Heart left ventricle (tissue), 16 donors: ENCODE measurements around the gene RAD51B. TPM values are rescaled to one million over a fixed set of nuclear protein-coding genes. Genes with fewer than 3 reads are reported as not detected.
"Not testable (repeated sequence)": the region's sequence is repeated elsewhere in the genome, so short reads cannot be mapped to it uniquely, and the experiment has no call there.

Experiments used
- ATAC-seq, 4 donors: fragments of 200-7000 bp; cut with Tn5 transposase; one replicate each; pipeline ENCODE4 v1.9.1; 2020 to 2022; ENCODE audit warnings: moderate library complexity in 4 of 4, mild to moderate bottlenecking in 3 of 4, moderate number of reproducible peaks in 1 of 4
- DNase-seq, 5 donors: peaks; one replicate each; pipeline ENCODE4 v3.0.0-alpha.2; 2020
- H3K27ac ChIP-seq, 12 donors: fragments of 200-600 bp; sonication (generic) in 4 of 12; one replicate each; pipeline versions ENCODE4 v1.5.0 to v1.8.0; 2016 to 2022; ENCODE audit warnings: mild to moderate bottlenecking in 2 of 12
- H3K27me3 ChIP-seq, 9 donors: fragments of 200-600 bp; sonication (generic) in 2 of 9; one replicate each; pipeline versions ENCODE4 v1.5.1 to v1.8.0; 2016 to 2022; ENCODE audit warnings: mild to moderate bottlenecking in 3 of 9
- H3K36me3 ChIP-seq, 9 donors: fragments of 200-600 bp; sonication (generic) in 2 of 9; one replicate each; pipeline versions ENCODE4 v1.5.0 to v1.8.0; 2018 to 2022; ENCODE audit warnings: mild to moderate bottlenecking in 2 of 9
- H3K4me1 ChIP-seq, 12 donors: fragments of 200-600 bp; sonication (generic) in 4 of 12; one replicate each; pipeline versions ENCODE4 v1.5.0 to v1.8.0; 2016 to 2022; ENCODE audit warnings: mild to moderate bottlenecking in 3 of 12
- H3K4me3 ChIP-seq, 12 donors: fragments of 200-600 bp; sonication (generic) in 4 of 12; one replicate each; pipeline versions ENCODE4 v1.5.0 to v1.8.0; 2017 to 2022; ENCODE audit warnings: mild to moderate bottlenecking in 9 of 12, moderate library complexity in 4 of 12
- H3K9me3 ChIP-seq, 12 donors: fragments of 200-600 bp; sonication (generic) in 4 of 12; one replicate each; pipeline versions ENCODE4 v1.5.0 to v1.8.0; 2016 to 2022; ENCODE audit warnings: mild to moderate bottlenecking in 1 of 12
- CTCF ChIP-seq, 12 donors: fragments of 200-600 bp; sonication (generic) in 4 of 12; IDR thresholded peaks; one replicate each; pipeline versions ENCODE4 v1.5.0 to v1.8.0; 2018 to 2022; ENCODE audit warnings: antibody characterized with exemption in 12 of 12, mild to moderate bottlenecking in 5 of 12
- POLR2A ChIP-seq, 2 donors: fragments of 450-650 bp; IDR thresholded peaks; one replicate each; pipeline ENCODE4 v1.6.1; 2017; ENCODE audit warnings: antibody characterized with exemption in 2 of 2, mild to moderate bottlenecking in 2 of 2, moderate library complexity in 2 of 2
- WGBS, 4 donors: extraction: QIAGEN DNeasy Blood & Tissue Kit in 2 of 4; methylation state at CpG; one replicate each; pipeline versions ENCODE4 v1.1.5 to v1.1.7; 2013 to 2018; 5-methylcytosine and 5-hydroxymethylcytosine counted together
- intact Hi-C, 10 donors: fragments of 100-400 bp; cut with DNase I; formaldehyde crosslinking; loops; one replicate each; pipeline versions ENCODE4 v1.11.1 to v1.14.2; 2022
- polyA plus RNA-seq, 2 donors: library from polyadenylated mRNA; stranded (reverse); fragments of 200-250 nt; gene quantifications; one replicate each; pipeline ENCODE4 v1.2.3, GENCODE V29; 2013
- total RNA-seq, 9 donors: library from RNA; depleted of rRNA in 2 of 9; stranded (reverse); fragments of >200 nt in 2 of 9; fragmentation: NEBNext Ultra II Directional in 3 of 9; extraction: Animal tissue kit (Norgen Biotek cat#: 25700) in 3 of 9; gene quantifications; one replicate each; pipeline versions ENCODE4 v1.1.0 to v1.2.4, GENCODE V29; 2016 to 2023
- donor health status: ischemic (EF 13 %, LVEDD 7.1; RV severe dilation, severe dysfunction).
- donor health status: healthy with polysubstance abuse.
- donor health status: DM: no; HTN: yes; CAD: no.
- donor health status: DM: no; HTN: no; CAD: no.
- donor health status: ischemic (EF 25% LVEDD 6.9; RV normal size, moderate dysfunction).
- donor health status: ischemic (EF 25% LVEDD 5.7; RV mildly dilated, moderate dysfunction).
- donor health status: healthy.
- donor health status: DM: yes; HTN: yes; CAD: no.
- donor health status: ischemic (EF 35%, LVEDD 5.7; RV mildly dilated, moderate dysfunction).
- donor health status: nonischemic (EF 11% LVEDD 7.7; RV severe dilation, severe dysfunction).
- donor health status: DM: yes; HTN: yes; CAD: no.
- donor health status: PGD.
- donor health status: ischemic (EF 29% LVEDD 5.4; RV normal size, mild dysfunction).
- donor health status: nonischemic (EF 23%, LVEDD 6.1; RV moderate dilation, normal function).

RAD51B gene
- total and polyA plus RNA-seq, 11 donors: 1.3 to 11.3 (median 3.2) TPM

- peak overlapping the region in 1 of 12 donors; percentile 14 for H3K27ac ChIP-seq
- ATAC-seq (no peak), DNase-seq (no peak)
- H3K4me1 ChIP-seq: peaks cover 0 to 9% (median 0%) of the 10 kb centered on the region in 12 donors
- intact Hi-C loops: no loop called here
- H3K9me3 ChIP-seq: peaks cover 0 to 16% (median 0%) of the 10 kb centered on the region in 12 donors
- WGBS, 4 donors: 96 to 98% (median 97%) methylated on average over 1 of the region's 1 CpG
- no peak overlapping the region for H3K4me3 ChIP-seq
- TF ChIP-seq POLR2A (IDR thresholded peaks at IDR 0.05): no peak
- no peak for TF ChIP-seq CTCF (IDR thresholded peaks at IDR 0.05)
- no peaks in the 10 kb centered on the region for H3K36me3 ChIP-seq
- H3K27me3 ChIP-seq: no peaks in the 10 kb centered on the region
Measured at GRCh38 chr14:68020493-68020892, 200.9 kb downstream of the RAD51B start.

- WGBS, 4 donors: 26 to 42% (median 36%) methylated on average over 4 of the region's 4 CpGs
- intact Hi-C loops: no loop called here
- Histone ChIP-seq H3K4me1 (peaks cover 0 to 9% (median 0%) of the 10 kb centered on the region in 12 donors), H3K9me3 (peaks cover 0 to 16% (median 0%) of the 10 kb centered on the region in 12 donors), H3K36me3 (no peaks in the 10 kb centered on the region), H3K4me3 (no peak overlapping the region), H3K27me3 (no peaks in the 10 kb centered on the region), H3K27ac (peak overlapping the region in 2 of 12 donors; percentile 14 to 21)
- TF ChIP-seq CTCF (IDR thresholded peaks at IDR 0.05) (no peak), POLR2A (IDR thresholded peaks at IDR 0.05) (no peak)
- DNase-seq (no peak), ATAC-seq (peak in 1 of 4 donors; percentile 44)
Measured at GRCh38 chr14:68020999-68021663, 201.6 kb downstream of the RAD51B start.

GRCh38 chr14:68027276-68027675, 207.7 kb downstream of the RAD51B start:
- H3K4me1 ChIP-seq: peaks cover 0 to 7% (median 0%) of the 10 kb centered on the region in 12 donors
- H3K4me3 ChIP-seq: no peak overlapping the region
- DNase-seq: no peak
- intact Hi-C loops: no loop called here
- no peaks in the 10 kb centered on the region for H3K27me3 ChIP-seq
- WGBS, 4 donors: 97% methylated on average over 5 of the region's 5 CpGs
- ATAC-seq: no peak
- no peak overlapping the region for H3K27ac ChIP-seq
- TF ChIP-seq POLR2A (IDR thresholded peaks at IDR 0.05) (no peak), CTCF (IDR thresholded peaks at IDR 0.05) (no peak)
- H3K36me3 ChIP-seq: no peaks in the 10 kb centered on the region
- peaks cover 0 to 28% (median 5%) of the 10 kb centered on the region in 12 donors for H3K9me3 ChIP-seq

- ATAC-seq: no peak
- Histone ChIP-seq H3K27ac (no peak overlapping the region), H3K27me3 (no peaks in the 10 kb centered on the region), H3K36me3 (no peaks in the 10 kb centered on the region), H3K4me3 (no peak overlapping the region), H3K9me3 (peaks cover 0 to 26% (median 5%) of the 10 kb centered on the region in 12 donors), H3K4me1 (peaks cover 0 to 15% (median 0%) of the 10 kb centered on the region in 12 donors)
- intact Hi-C loops: no loop called here
- WGBS, 4 donors: 88 to 93% (median 88%) methylated on average over 1 of the region's 1 CpG
- no peak for TF ChIP-seq CTCF (IDR thresholded peaks at IDR 0.05)
- DNase-seq: no peak
Measured at GRCh38 chr14:68028075-68028474, 208.5 kb downstream of the RAD51B start.

- H3K4me3 ChIP-seq, intact Hi-C loops, ATAC-seq, H3K36me3 ChIP-seq, H3K27ac ChIP-seq, DNase-seq, H3K27me3 ChIP-seq: not testable (repeated sequence)
- WGBS, 4 donors: 94 to 100% (median 100%) methylated on average over 1 of the region's 1 CpG
- Histone ChIP-seq H3K9me3 (peaks cover 0 to 17% (median 3%) of the 10 kb centered on the region in 12 donors), H3K4me1 (peaks cover 0 to 17% (median 0%) of the 10 kb centered on the region in 12 donors)
Measured at GRCh38 chr14:68031011-68031410, 211.4 kb downstream of the RAD51B start.
